HG03460 (cell line): ENCODE results near the gene PTGIR.

Experiments
- ATAC-seq: cut with Tn5 transposase; IDR thresholded peaks from one replicate; pipeline ENCODE4 v1.9.1; 2021; ENCODE audit not compliant: unreplicated experiment

The PTGIR gene

GRCh38 chr19:46616631-46617322, 8.1 kb downstream of the PTGIR start:
- no peak for ATAC-seq

GRCh38 chr19:46615966-46616365, 8.9 kb downstream of the PTGIR start:
- no peak for ATAC-seq

- ATAC-seq: no peak
Observed at GRCh38 chr19:46614114-46614722, 10.7 kb downstream of the PTGIR start.

- no peak for ATAC-seq
Observed at GRCh38 chr19:46613525-46613924, 11.4 kb downstream of the PTGIR start.

- no peak for ATAC-seq
Observed at GRCh38 chr19:46611776-46612175, 13.1 kb downstream of the PTGIR start.

GRCh38 chr19:46610851-46611770, 13.8 kb downstream of the PTGIR start:
- no peak for ATAC-seq

GRCh38 chr19:46610413-46610775, 14.5 kb downstream of the PTGIR start:
- no peak for ATAC-seq

GRCh38 chr19:46609511-46610412, 15.1 kb downstream of the PTGIR start:
- ATAC-seq: no peak

GRCh38 chr19:46608581-46609345, 16.1 kb downstream of the PTGIR start:
- no peak for ATAC-seq

- ATAC-seq: no peak
Observed at GRCh38 chr19:46608178-46608577, 16.7 kb downstream of the PTGIR start.

GRCh38 chr19:46607448-46607841, 17.4 kb downstream of the PTGIR start:
- no peak for ATAC-seq

- ATAC-seq: no peak
Observed at GRCh38 chr19:46606681-46607447, 18.0 kb downstream of the PTGIR start.

- ATAC-seq: no peak
Observed at GRCh38 chr19:46606019-46606418, 18.9 kb downstream of the PTGIR start.

GRCh38 chr19:46605356-46605821, 19.5 kb downstream of the PTGIR start:
- no peak for ATAC-seq

GRCh38 chr19:46604781-46605355, 20.0 kb downstream of the PTGIR start:
- no peak for ATAC-seq

GRCh38 chr19:46603752-46604231, 21.1 kb downstream of the PTGIR start:
- no peak for ATAC-seq

- no peak for ATAC-seq
Observed at GRCh38 chr19:46603195-46603637, 21.7 kb downstream of the PTGIR start.

GRCh38 chr19:46602392-46603194, 22.3 kb downstream of the PTGIR start:
- no peak for ATAC-seq
